Neural progenitor cell (in vitro differentiated cells): ENCODE results near the gene VWF. TPM values are rescaled to one million over a fixed set of nuclear protein-coding genes. Genes with fewer than 3 reads are reported as not detected.
A peak's percentile ranks its signal among the peaks of the same experiment; 100 is the strongest.

ENCODE experiments used
- DNase-seq: peaks from one replicate; pipeline ENCODE4 v3.0.0-alpha.2; 2016; ENCODE audit warnings: low spot score
- H2AFZ ChIP-seq: fragments of 200-600 bp; sonication (generic); replicated peaks from 2 replicates; pipeline ENCODE4 v1.6.1; 2016; ENCODE audit warnings: antibody characterized with exemption
- H3F3A ChIP-seq: fragments of 200-600 bp; sonication (generic); 2 replicates; pipeline ENCODE4 v1.6.1; 2016; ENCODE audit warnings: antibody characterized with exemption, low read depth
- H3K27ac ChIP-seq: fragments of 200-600 bp; sonication (generic); 2 replicates; pipeline ENCODE4 v1.5.1; 2016; ENCODE audit warnings: mild to moderate bottlenecking
- H3K27me3 ChIP-seq: fragments of 200-600 bp; sonication (generic); 2 replicates; pipeline ENCODE4 v1.6.1; 2016; ENCODE audit warnings: mild to moderate bottlenecking, moderate library complexity
- H3K36me3 ChIP-seq: fragments of 200-600 bp; sonication (generic); 2 replicates; pipeline ENCODE4 v1.5.1; 2016
- H3K4me1 ChIP-seq: fragments of 200-600 bp; sonication (generic); 2 replicates; pipeline ENCODE4 v1.6.1; 2016; ENCODE audit warnings: mixed run types
- H3K4me2 ChIP-seq: fragments of 200-600 bp; sonication (generic); 2 replicates; pipeline ENCODE4 v1.6.1; 2016
- H3K4me3 ChIP-seq: fragments of 200-600 bp; sonication (generic); 2 replicates; pipeline ENCODE4 v1.5.1; 2016
- H3K79me2 ChIP-seq: fragments of 200-600 bp; sonication (generic); 2 replicates; pipeline ENCODE4 v1.6.1; 2016; ENCODE audit warnings: low read depth
- H3K9ac ChIP-seq: fragments of 200-600 bp; sonication (generic); 2 replicates; pipeline ENCODE4 v1.6.1; 2016
- H3K9me3 ChIP-seq: fragments of 200-600 bp; sonication (generic); 2 replicates; pipeline ENCODE4 v1.5.1; 2016; ENCODE audit warnings: low read depth
- H4K20me1 ChIP-seq: fragments of 200-600 bp; sonication (generic); 2 replicates; pipeline ENCODE4 v1.6.1; 2016; ENCODE audit warnings: low read depth
- H3K27ac Mint-ChIP-seq: 3 replicates; pipeline ENCODE4 v1.8.0; 2021; ENCODE audit warnings: mixed read lengths
- H3K27me3 Mint-ChIP-seq: 2 replicates; pipeline ENCODE4 v1.8.0; 2022; ENCODE audit warnings: low read depth, mild to moderate bottlenecking, inconsistent platforms, moderate library complexity, mixed read lengths; ENCODE audit not compliant: insufficient read depth
- H3K36me3 Mint-ChIP-seq: 3 replicates; pipeline ENCODE4 v1.8.0; 2021; ENCODE audit warnings: mixed read lengths
- H3K4me1 Mint-ChIP-seq: 3 replicates; pipeline ENCODE4 v1.8.0; 2021; ENCODE audit warnings: mixed read lengths
- H3K4me3 Mint-ChIP-seq: 3 replicates; pipeline ENCODE4 v1.8.0; 2021; ENCODE audit warnings: mild to moderate bottlenecking, moderate library complexity, mixed read lengths
- H3K9me3 Mint-ChIP-seq: 3 replicates; pipeline ENCODE4 v1.8.0; 2020; ENCODE audit warnings: mixed read lengths
- EZH2 ChIP-seq: fragments of 200-600 bp; sonication (generic); IDR thresholded peaks from 2 replicates; pipeline ENCODE4 v1.6.1; 2017; ENCODE audit warnings: antibody characterized with exemption, mild to moderate bottlenecking, moderate library complexity
- EZH2phosphoT487 ChIP-seq: fragments of 200-600 bp; sonication (generic); IDR thresholded peaks from 2 replicates; pipeline ENCODE4 v1.6.1; 2017; ENCODE audit warnings: antibody characterized with exemption
- total RNA-seq: library from RNA; depleted of rRNA; stranded (reverse); fragments of >200 nt; gene quantifications from 2 replicates; pipeline ENCODE4 v1.2.3, GENCODE V29; 2015; ENCODE audit warnings: low replicate concordance
- TF ChIP-seq, protein P1 (sequence below): fragments of 200-600 bp; sonication (generic); IDR thresholded peaks from 2 replicates; pipeline ENCODE4 v1.5.1; 2017; ENCODE audit warnings: antibody characterized with exemption, mild to moderate bottlenecking

Gene VWF
- total RNA-seq, 1 donor from 2014 or later = 8.0 TPM

DNA sequence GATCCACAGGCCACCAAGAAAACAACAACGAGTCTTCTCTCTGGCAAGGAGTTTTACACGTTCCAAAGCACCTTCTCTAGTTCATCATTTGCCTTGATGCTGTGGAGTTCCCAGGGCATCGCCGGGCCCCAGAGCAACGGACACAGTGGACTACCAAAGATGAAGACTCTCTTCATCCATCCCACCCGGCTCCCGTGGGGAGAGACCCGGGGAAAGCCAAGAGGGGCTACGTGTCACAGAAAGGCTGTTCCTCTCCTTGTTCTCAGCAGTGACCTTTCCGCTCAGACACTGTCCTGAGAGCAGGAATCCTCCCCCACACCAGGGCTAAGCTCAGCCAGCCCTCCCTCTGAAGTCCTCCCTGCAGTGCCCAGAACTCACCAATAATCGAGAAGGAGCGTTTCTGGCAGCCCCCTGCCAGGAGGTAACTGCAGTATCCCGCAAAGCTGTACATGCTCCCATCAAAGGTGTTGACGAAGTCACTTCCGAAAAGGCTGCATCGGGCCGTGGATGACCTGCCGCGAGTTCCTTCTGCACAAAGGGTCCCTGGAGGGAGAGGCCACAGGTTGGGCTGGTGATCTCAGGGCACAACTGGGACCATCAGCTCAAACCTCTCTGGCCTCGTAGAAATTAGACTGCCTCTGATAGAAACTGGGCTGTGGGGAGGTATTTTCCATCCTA lies 3.5 kb downstream of the VWF start:
- Mint-ChIP-seq H3K27me3 (peaks cover 9% of the 10 kb centered on the region), H3K9me3 (peaks cover 2% of the 10 kb centered on the region), H3K4me1 (peaks cover 27% of the 10 kb centered on the region), H3K4me3 (no peak overlapping the region), H3K27ac (no peak overlapping the region), H3K36me3 (no peaks in the 10 kb centered on the region)
- Histone ChIP-seq H3K4me2 (peak overlapping the region; percentile 35), H3K36me3 (no peaks in the 10 kb centered on the region), H3K9ac (no peak overlapping the region), H3F3A (peaks cover 26% of the 10 kb centered on the region), H3K4me1 (peaks cover 31% of the 10 kb centered on the region), H2AFZ (peak overlapping the region; percentile 68), H3K27me3 (no peaks in the 10 kb centered on the region), H3K79me2 (no peaks in the 10 kb centered on the region), H3K9me3 (no peaks in the 10 kb centered on the region), H3K27ac (no peak overlapping the region), H3K4me3 (no peak overlapping the region), H4K20me1 (no peaks in the 10 kb centered on the region)
- no peak for TF ChIP-seq EZH2
- TF ChIP-seq EZH2phosphoT487 = no peak
- TF ChIP-seq, protein P1, sequence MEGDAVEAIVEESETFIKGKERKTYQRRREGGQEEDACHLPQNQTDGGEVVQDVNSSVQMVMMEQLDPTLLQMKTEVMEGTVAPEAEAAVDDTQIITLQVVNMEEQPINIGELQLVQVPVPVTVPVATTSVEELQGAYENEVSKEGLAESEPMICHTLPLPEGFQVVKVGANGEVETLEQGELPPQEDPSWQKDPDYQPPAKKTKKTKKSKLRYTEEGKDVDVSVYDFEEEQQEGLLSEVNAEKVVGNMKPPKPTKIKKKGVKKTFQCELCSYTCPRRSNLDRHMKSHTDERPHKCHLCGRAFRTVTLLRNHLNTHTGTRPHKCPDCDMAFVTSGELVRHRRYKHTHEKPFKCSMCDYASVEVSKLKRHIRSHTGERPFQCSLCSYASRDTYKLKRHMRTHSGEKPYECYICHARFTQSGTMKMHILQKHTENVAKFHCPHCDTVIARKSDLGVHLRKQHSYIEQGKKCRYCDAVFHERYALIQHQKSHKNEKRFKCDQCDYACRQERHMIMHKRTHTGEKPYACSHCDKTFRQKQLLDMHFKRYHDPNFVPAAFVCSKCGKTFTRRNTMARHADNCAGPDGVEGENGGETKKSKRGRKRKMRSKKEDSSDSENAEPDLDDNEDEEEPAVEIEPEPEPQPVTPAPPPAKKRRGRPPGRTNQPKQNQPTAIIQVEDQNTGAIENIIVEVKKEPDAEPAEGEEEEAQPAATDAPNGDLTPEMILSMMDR = no peak
- no peak for DNase-seq

GRCh38 chr12:6118891-6119568 lies 5.4 kb downstream of the VWF start:
- TF ChIP-seq EZH2 = no peak
- TF ChIP-seq, protein P1 = no peak
- no peak for TF ChIP-seq EZH2phosphoT487
- Histone ChIP-seq H3K4me2 (no peak overlapping the region), H3K36me3 (no peaks in the 10 kb centered on the region), H3K27me3 (no peaks in the 10 kb centered on the region), H3F3A (peaks cover 11% of the 10 kb centered on the region), H2AFZ (no peak overlapping the region), H3K4me3 (no peak overlapping the region), H3K4me1 (peaks cover 21% of the 10 kb centered on the region), H3K9ac (no peak overlapping the region), H3K79me2 (no peaks in the 10 kb centered on the region), H3K9me3 (no peaks in the 10 kb centered on the region), H4K20me1 (no peaks in the 10 kb centered on the region), H3K27ac (no peak overlapping the region)
- Mint-ChIP-seq H3K4me1 (peaks cover 19% of the 10 kb centered on the region), H3K27me3 (peaks cover 9% of the 10 kb centered on the region), H3K4me3 (no peak overlapping the region), H3K9me3 (peaks cover 2% of the 10 kb centered on the region), H3K27ac (peak overlapping the region; percentile 1), H3K36me3 (no peaks in the 10 kb centered on the region)
- no peak for DNase-seq

- Mint-ChIP-seq H3K36me3 (peaks cover 2% of the 10 kb centered on the region), H3K27me3 (peaks cover 13% of the 10 kb centered on the region), H3K4me1 (peaks cover 11% of the 10 kb centered on the region), H3K4me3 (no peak overlapping the region), H3K27ac (no peak overlapping the region), H3K9me3 (peaks cover 2% of the 10 kb centered on the region)
- H3K4me1 ChIP-seq = peaks cover 8% of the 10 kb centered on the region
- no peaks in the 10 kb centered on the region for H3K36me3 ChIP-seq
- no peak overlapping the region for H3K4me3 ChIP-seq
- no peak overlapping the region for H3K9ac ChIP-seq
- H3K27ac ChIP-seq = no peak overlapping the region
- no peak for DNase-seq
- TF ChIP-seq EZH2 (no peak), EZH2phosphoT487 (no peak)
- TF ChIP-seq, protein P1 = no peak
- peak overlapping the region; percentile 72 for H2AFZ ChIP-seq
- H3K9me3 ChIP-seq = no peaks in the 10 kb centered on the region
- H3K79me2 ChIP-seq = no peaks in the 10 kb centered on the region
- H3F3A ChIP-seq = no peaks in the 10 kb centered on the region
- H3K27me3 ChIP-seq = no peaks in the 10 kb centered on the region
- no peaks in the 10 kb centered on the region for H4K20me1 ChIP-seq
- H3K4me2 ChIP-seq = no peak overlapping the region
Measured at GRCh38 chr12:6116471-6117021, 7.9 kb downstream of the VWF start.
